K562 (cell line): ENCODE measurements around the gene CBX4. TPM values are rescaled to one million over a fixed set of nuclear protein-coding genes. Genes with fewer than 3 reads are reported as not detected.

Experiments
- ATF6 ChIP-seq: sonication (generic); formaldehyde crosslinking; IDR thresholded peaks from 2 replicates; pipeline ENCODE4 v1.4.0; 2020; ENCODE audit warnings: mild to moderate bottlenecking, missing genetic modification reagents
- ATF7 ChIP-seq: fragments of 450-650 bp; IDR thresholded peaks from 2 replicates; pipeline ENCODE4 v1.7.1; 2014; ENCODE audit warnings: mild to moderate bottlenecking, moderate library complexity
- BCL6 ChIP-seq: fragments of 250-450 bp; sonication (Bioruptor Pico); IDR thresholded peaks from 2 replicates; pipeline ENCODE4 v1.4.0; 2020
- CCNT2 ChIP-seq: IDR thresholded peaks from 2 replicates; pipeline ENCODE4 v1.6.1; 2011; ENCODE audit warnings: borderline replicate concordance, low read depth, mild to moderate bottlenecking, moderate library complexity, mixed read lengths, low read length; ENCODE audit not compliant: insufficient read length; ENCODE audit errors: extremely low read depth
- CEBPG ChIP-seq, 3 experiments: fragments of 200-800 bp in 1 of 3; sonication (Bioruptor generic) in 1 of 3; sonication (generic) in 1 of 3; formaldehyde crosslinking in 1 of 3; IDR thresholded peaks in 2 of 3; conservative IDR thresholded peaks in 1 of 3; 2 replicates each; pipeline versions ENCODE4 v1.6.1 to v1.8.0; 2016 to 2022; ENCODE audit warnings: missing compliant biosample characterization in 2 of 3, missing genetic modification characterization in 2 of 3, mild to moderate bottlenecking in 1 of 3, missing genetic modification reagents in 1 of 3
- EP400 ChIP-seq: fragments of 450-650 bp; IDR thresholded peaks from 2 replicates; pipeline ENCODE4 v1.6.1; 2017; ENCODE audit warnings: antibody characterized with exemption, mild to moderate bottlenecking, moderate library complexity
- KLF16 ChIP-seq: IDR thresholded peaks from 2 replicates; pipeline ENCODE4 v1.6.1; 2016; ENCODE audit warnings: antibody characterized with exemption
- MBD2 ChIP-seq: sonication (generic); IDR thresholded peaks from 2 replicates; pipeline ENCODE4 v1.6.1; 2016; ENCODE audit warnings: low read depth, borderline replicate concordance
- MYC ChIP-seq, 2 experiments: fragments of 250-450 bp in 1 of 2; sonication (Bioruptor Pico) in 1 of 2; IDR thresholded peaks; 2 replicates each; pipeline versions ENCODE4 v1.5.1 to v1.6.1; 2012 to 2021; ENCODE audit warnings: low read depth in 2 of 2, borderline replicate concordance in 1 of 2, improper control_type of control experiment in 1 of 2, low read length in 1 of 2, mild to moderate bottlenecking in 1 of 2, moderate library complexity in 1 of 2
- SP2 ChIP-seq: IDR thresholded peaks from 2 replicates; pipeline ENCODE4 v1.6.1; 2011; ENCODE audit warnings: mild to moderate bottlenecking, low read depth, low read length, moderate library complexity; ENCODE audit not compliant: poor library complexity, severe bottlenecking; ENCODE audit errors: extremely low read depth
- THRB ChIP-seq: fragments of 450-650 bp; formaldehyde crosslinking; conservative IDR thresholded peaks from 2 replicates; pipeline ENCODE4 v1.4.0; 2022; ENCODE audit warnings: mild to moderate bottlenecking, missing genetic modification characterization
- ZFP1 ChIP-seq: fragments of 450-650 bp; formaldehyde crosslinking; IDR thresholded peaks from 2 replicates; pipeline ENCODE4 v1.4.0; 2020; ENCODE audit warnings: mild to moderate bottlenecking, mixed read lengths
- polyA plus RNA-seq, 8 experiments: library from polyadenylated mRNA; depleted of rRNA in 4 of 8; stranded (reverse) in 5 of 8; unstranded in 3 of 8; fragments of >200 nt; fragmentation: Nextera tagmentation in 2 of 8; fragmentation: Illumina TruSeq in 1 of 8; extraction: Ambion mirVana in 2 of 8; extraction: Trizol in 1 of 8; gene quantifications; 2 replicates each; pipeline versions ENCODE4 v1.2.1 to v1.2.3, GENCODE V29; 2011 to 2014; ENCODE audit warnings: inconsistent platforms in 1 of 8, missing spikeins in 1 of 8
- total RNA-seq, 7 experiments: library from RNA; depleted of rRNA in 6 of 7; stranded (reverse); fragments of >200 nt in 6 of 7; fragmentation: Illumina TruSeq in 2 of 7; extraction: Trizol in 2 of 7; gene quantifications; 2 replicates each; pipeline versions ENCODE4 v1.2.1 to v1.2.3, GENCODE V29; 2011 to 2021; ENCODE audit warnings: low replicate concordance in 1 of 7
- TF ChIP-seq, protein P1 (sequence below): IDR thresholded peaks from 2 replicates; pipeline ENCODE4 v1.6.1; 2011; ENCODE audit warnings: borderline replicate concordance, low read depth, mild to moderate bottlenecking, moderate library complexity, low read length; ENCODE audit not compliant: insufficient read depth, poor library complexity, severe bottlenecking
- TF ChIP-seq, protein P2 (sequence below), 3 experiments: IDR thresholded peaks in 2 of 3; conservative IDR thresholded peaks in 1 of 3; 2 replicates each; pipeline ENCODE4 v1.5.1; 2011 to 2012; ENCODE audit warnings: low read length in 3 of 3, mild to moderate bottlenecking in 3 of 3, control low read depth in 2 of 3, improper control_type of control experiment in 1 of 3, inconsistent platforms in 1 of 3, low read depth in 1 of 3, mixed read lengths in 1 of 3, moderate library complexity in 1 of 3; ENCODE audit not compliant: insufficient read depth in 2 of 3
- TF ChIP-seq, protein P3 (sequence below): conservative IDR thresholded peaks from 2 replicates; pipeline ENCODE4 v1.6.1; 2011; ENCODE audit warnings: low read depth, mild to moderate bottlenecking, low read length; ENCODE audit not compliant: control insufficient read depth

The CBX4 gene
- total and polyA plus RNA-seq, 9 of the 15 experiments (the other 6 are each of a cell fraction or from before 2014, with no cell fraction given): 0.98 to 50.5 (median 10.0) TPM

DNA sequence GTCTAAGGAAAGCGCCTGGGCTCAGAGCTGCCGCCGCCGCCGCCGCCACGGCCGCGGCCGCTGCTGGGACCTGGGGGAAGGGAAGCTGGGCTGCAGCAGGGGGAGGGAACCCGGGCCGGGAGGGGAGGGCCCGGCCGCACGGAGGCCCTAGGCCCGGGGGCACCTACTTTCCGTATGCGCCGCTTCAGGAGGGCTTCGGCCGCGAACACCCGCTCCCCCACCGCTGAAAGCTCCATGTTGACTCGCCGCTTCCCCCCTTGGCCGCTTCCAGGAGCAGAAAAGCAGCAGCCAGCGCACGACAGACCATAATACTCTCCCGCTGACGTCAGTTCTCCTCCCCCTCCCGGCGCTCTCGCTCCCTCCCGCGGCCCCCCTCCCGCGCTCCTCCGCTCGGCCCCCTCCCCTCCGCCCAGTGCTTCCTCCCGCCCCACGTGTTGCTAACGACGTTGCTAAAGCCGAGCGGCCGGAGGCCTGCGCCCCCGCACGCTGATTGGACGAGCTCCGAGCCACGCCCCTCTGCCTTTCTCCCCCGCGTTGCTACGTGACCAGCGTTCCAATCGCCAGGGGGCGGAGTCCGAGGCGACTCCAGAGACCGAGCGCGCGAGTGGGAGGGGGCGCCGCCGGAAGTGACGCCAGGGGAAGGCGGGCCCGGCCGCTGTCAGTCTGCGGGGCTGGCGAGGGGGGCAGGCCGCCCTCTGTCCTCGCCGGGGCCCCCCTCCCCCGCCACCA lies 42.3 kb downstream of the CBX4 start, which contains the start of gene CBX8 (continued):
- peak; percentile 63 for TF ChIP-seq CCNT2
- TF ChIP-seq, protein P1, sequence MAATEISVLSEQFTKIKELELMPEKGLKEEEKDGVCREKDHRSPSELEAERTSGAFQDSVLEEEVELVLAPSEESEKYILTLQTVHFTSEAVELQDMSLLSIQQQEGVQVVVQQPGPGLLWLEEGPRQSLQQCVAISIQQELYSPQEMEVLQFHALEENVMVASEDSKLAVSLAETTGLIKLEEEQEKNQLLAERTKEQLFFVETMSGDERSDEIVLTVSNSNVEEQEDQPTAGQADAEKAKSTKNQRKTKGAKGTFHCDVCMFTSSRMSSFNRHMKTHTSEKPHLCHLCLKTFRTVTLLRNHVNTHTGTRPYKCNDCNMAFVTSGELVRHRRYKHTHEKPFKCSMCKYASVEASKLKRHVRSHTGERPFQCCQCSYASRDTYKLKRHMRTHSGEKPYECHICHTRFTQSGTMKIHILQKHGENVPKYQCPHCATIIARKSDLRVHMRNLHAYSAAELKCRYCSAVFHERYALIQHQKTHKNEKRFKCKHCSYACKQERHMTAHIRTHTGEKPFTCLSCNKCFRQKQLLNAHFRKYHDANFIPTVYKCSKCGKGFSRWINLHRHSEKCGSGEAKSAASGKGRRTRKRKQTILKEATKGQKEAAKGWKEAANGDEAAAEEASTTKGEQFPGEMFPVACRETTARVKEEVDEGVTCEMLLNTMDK: peak; percentile 85
- TF ChIP-seq ZFP1: no peak
- peak; percentile 64; the same call in 1 of the 2 replicates for TF ChIP-seq KLF16
- TF ChIP-seq, protein P2, sequence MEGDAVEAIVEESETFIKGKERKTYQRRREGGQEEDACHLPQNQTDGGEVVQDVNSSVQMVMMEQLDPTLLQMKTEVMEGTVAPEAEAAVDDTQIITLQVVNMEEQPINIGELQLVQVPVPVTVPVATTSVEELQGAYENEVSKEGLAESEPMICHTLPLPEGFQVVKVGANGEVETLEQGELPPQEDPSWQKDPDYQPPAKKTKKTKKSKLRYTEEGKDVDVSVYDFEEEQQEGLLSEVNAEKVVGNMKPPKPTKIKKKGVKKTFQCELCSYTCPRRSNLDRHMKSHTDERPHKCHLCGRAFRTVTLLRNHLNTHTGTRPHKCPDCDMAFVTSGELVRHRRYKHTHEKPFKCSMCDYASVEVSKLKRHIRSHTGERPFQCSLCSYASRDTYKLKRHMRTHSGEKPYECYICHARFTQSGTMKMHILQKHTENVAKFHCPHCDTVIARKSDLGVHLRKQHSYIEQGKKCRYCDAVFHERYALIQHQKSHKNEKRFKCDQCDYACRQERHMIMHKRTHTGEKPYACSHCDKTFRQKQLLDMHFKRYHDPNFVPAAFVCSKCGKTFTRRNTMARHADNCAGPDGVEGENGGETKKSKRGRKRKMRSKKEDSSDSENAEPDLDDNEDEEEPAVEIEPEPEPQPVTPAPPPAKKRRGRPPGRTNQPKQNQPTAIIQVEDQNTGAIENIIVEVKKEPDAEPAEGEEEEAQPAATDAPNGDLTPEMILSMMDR (IDR thresholded peaks at IDR 0.05 in 2 of 3, conservative IDR thresholded peaks at IDR 0.05 in 1 of 3; ENCODE audit: insufficient read depth in 2 of 3, low read depth in 1 of 3, low read length in 3 of 3): peak in 1 of 3 experiments; percentile 18; a peak in 2 of 6 replicates
- no peak for TF ChIP-seq ATF6
- TF ChIP-seq, protein P3, sequence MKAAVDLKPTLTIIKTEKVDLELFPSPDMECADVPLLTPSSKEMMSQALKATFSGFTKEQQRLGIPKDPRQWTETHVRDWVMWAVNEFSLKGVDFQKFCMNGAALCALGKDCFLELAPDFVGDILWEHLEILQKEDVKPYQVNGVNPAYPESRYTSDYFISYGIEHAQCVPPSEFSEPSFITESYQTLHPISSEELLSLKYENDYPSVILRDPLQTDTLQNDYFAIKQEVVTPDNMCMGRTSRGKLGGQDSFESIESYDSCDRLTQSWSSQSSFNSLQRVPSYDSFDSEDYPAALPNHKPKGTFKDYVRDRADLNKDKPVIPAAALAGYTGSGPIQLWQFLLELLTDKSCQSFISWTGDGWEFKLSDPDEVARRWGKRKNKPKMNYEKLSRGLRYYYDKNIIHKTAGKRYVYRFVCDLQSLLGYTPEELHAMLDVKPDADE: peak; percentile 32
- no peak for TF ChIP-seq THRB (CRISPR knock-in tag)
- TF ChIP-seq MYC (IDR thresholded peaks at IDR 0.05; ENCODE audit: low read depth, low read length): no peak
- TF ChIP-seq MYC (CRISPR knock-in tag; IDR thresholded peaks at IDR 0.05; ENCODE audit: borderline replicate concordance, low read depth): no peak
- no peak for TF ChIP-seq CEBPG (CRISPR knock-in tag; IDR thresholded peaks at IDR 0.05)
- TF ChIP-seq CEBPG (tag; conservative IDR thresholded peaks at IDR 0.05 in 1 of 2, IDR thresholded peaks at IDR 0.05 in 1 of 2): no peak
- TF ChIP-seq EP400: peak; percentile 44; the same call in 1 of the 2 replicates
- TF ChIP-seq SP2: peak; percentile 62
- TF ChIP-seq BCL6: no peak
- peak; percentile 94 for TF ChIP-seq ATF7
- TF ChIP-seq MBD2: peak; percentile 92
